Ammon's horn (tissue), 1 donor: ENCODE data around the gene CYP4F2.
"Not testable (repeated sequence)": the region's sequence is repeated elsewhere in the genome, so short reads cannot be mapped to it uniquely, and the experiment has no call there.

ENCODE experiments used
- DNase-seq: peaks from one replicate; pipeline ENCODE4 v3.0.0-alpha.2; 2016; ENCODE audit warnings: low spot score

Gene CYP4F2, protein sequence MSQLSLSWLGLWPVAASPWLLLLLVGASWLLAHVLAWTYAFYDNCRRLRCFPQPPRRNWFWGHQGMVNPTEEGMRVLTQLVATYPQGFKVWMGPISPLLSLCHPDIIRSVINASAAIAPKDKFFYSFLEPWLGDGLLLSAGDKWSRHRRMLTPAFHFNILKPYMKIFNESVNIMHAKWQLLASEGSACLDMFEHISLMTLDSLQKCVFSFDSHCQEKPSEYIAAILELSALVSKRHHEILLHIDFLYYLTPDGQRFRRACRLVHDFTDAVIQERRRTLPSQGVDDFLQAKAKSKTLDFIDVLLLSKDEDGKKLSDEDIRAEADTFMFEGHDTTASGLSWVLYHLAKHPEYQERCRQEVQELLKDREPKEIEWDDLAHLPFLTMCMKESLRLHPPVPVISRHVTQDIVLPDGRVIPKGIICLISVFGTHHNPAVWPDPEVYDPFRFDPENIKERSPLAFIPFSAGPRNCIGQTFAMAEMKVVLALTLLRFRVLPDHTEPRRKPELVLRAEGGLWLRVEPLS

GRCh38 chr19:15897738-15898276 is at the start of gene CYP4F2:
Gene CYP4F2 (minus strand): TSS chr19:15898074. CDS start chr19:15897611, 463 bp downstream.
- no peak for DNase-seq

- no peak for DNase-seq
Measured at GRCh38 chr19:15945301-15945700, 47.4 kb upstream of the CYP4F2 start.

- no peak for DNase-seq
Measured at GRCh38 chr19:15944401-15944800, 46.5 kb upstream of the CYP4F2 start.

DNA sequence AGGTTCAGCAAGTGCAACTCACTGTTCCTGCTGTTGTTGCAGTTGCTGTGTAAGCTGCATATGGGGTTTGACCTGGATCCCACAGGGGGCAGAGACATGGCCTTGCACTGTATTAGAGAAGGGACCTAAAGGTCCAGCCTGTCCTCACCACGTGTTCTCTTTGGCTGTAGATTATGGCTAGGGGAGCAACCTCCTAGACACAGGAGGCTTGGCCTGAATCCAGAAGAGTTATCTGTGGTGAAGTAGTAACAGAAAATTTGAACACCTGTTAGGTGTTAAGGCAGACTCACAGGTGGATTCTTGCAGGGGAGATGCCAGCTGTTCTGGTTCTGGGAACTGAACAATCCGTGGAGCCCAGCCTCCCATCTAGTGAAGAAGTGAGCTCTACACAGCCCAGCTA is 39.9 kb upstream of the CYP4F2 start:
- DNase-seq: no peak

GRCh38 chr19:15936950-15937349 is 39.1 kb upstream of the CYP4F2 start:
- no peak for DNase-seq

GRCh38 chr19:15936173-15936572 is 38.3 kb upstream of the CYP4F2 start:
- DNase-seq: no peak

DNA sequence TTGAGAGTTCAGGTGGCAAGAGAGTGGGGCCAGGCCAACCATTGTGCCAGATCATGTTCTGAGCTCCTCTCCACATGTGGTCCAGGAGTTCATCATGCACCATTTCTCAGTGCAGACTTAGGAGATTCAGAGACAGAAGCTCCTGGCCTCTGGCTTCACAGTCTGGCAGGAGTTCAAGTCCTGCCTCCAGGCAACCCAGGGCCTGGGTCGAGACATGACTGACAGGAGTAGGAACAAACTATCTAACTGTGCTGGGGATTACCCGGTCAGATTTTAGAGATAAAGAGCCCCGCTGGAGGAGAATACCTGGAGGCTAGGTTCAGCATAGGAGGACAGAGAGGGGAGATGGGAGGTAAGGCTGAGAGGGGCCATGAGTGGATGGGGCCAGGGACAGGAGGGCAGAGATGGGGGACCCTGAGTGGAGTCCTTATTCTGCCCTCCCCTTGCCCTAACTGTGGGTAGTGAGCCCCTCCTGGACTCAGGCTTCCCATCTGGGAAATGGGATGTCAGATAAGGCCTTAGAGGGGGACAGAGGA is 37.4 kb upstream of the CYP4F2 start:
- DNase-seq: no peak

DNA sequence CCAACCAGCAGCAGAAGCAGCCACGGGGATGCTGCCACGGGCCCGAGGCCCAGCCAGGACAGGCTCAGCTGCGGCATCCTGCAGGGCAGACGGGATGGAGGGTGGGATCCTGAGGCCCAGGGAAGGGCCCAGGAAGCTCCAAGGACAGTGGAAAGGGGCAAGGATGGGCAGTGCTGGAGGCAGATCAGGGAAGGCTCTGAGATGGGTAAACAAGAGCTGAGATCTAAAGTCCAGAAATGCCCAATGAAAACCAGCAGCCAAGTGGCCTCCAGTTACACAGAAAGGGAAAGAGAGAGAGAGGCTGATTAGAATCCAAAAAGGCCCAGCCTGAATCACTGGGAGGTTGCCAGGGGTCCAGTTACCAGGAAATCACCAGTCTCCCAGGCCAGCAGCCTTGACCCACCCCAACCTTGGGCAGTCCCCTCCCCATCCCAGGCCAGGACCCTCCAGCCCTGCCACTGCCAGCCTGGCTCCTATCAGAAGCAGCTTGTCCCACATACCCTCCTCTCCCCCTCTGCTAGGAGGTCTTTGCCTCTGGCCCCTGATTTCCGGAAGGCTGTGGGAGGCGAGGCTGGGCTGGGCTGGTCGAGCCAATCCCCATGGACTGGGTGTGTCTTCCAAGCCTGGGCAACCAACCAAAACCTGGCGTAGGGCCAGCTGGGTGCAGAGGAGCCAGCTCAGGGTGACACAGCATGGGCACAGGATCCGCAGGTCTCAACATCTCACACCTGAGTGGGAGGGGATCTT is 36.6 kb upstream of the CYP4F2 start, which contains the start of gene CYP4F11:
Gene CYP4F11 (minus strand): TSS at position 198 of the 747 bp plus-strand sequence. CDS start 121 bp downstream, at position 77.
- DNase-seq: peak; percentile 70

DNA sequence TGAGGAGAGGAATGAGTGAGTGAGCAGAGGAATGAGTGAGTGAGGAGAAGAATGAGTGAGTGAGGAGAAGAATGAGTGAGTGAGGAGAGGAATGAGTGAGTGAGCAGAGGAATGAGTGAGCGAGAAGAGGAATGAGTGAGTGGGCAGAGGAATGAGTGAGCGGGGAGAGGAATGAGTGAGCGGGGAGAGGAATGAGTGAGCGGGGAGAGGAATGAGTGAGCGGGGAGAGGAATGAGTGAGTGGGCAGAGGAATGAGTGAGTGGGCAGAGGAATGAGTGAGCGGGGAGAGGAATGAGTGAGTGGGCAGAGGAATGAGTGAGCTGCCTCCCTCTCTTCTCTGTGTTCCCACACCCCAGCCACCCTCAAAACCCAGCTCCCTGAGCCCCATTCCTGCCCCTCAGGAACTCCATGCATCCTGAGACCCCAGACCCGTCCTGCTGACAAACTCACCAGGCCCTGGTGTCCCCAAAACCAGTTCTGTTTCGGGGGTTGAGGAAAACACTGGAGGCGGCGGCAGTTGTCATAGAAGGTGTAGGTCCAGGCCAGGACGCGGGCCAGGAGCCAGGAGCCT is 36.0 kb upstream of the CYP4F2 start:
- DNase-seq: not testable (repeated sequence)

DNA sequence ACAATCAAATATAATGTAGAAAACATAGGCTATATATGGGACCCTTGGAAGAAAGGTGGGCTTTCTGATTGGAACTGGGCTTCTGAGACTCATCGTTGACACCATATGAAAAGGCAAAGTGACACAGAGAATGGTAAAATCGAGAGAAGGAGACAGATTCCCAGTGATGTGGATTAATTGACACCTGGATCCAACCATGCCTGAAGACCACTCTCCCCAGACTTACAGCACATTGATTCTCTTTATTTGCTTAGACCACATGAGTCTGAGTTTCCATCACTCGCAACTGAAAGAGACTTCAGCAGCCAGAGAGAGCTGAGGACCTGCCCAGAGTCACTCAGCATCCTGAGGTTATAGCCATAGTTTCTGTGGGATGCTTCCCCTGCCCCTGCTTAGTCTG is 30.4 kb upstream of the CYP4F2 start:
- no peak for DNase-seq

- DNase-seq: no peak
Measured at GRCh38 chr19:15926484-15926883, 28.6 kb upstream of the CYP4F2 start.

- no peak for DNase-seq
Measured at GRCh38 chr19:15923702-15924101, 25.8 kb upstream of the CYP4F2 start.

GRCh38 chr19:15922021-15922420 is 24.1 kb upstream of the CYP4F2 start:
- DNase-seq: no peak

DNA sequence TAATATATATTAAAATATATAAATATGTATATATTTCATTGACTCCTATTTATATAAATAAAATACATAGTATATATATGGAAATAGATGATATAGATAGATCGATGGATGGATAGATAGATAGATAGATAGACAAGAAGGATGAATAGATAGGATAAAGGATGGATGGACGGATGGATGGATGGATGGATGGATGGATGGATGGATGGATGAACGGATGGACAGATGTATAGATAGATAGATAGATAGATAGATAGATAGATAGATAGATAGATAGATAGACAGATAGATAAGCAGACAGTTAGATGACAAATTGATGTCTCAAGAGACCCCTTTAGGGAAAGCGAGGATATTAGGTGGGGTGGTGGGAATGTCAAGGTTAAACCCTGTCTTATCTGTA is 21.4 kb upstream of the CYP4F2 start:
- DNase-seq: no peak

DNA sequence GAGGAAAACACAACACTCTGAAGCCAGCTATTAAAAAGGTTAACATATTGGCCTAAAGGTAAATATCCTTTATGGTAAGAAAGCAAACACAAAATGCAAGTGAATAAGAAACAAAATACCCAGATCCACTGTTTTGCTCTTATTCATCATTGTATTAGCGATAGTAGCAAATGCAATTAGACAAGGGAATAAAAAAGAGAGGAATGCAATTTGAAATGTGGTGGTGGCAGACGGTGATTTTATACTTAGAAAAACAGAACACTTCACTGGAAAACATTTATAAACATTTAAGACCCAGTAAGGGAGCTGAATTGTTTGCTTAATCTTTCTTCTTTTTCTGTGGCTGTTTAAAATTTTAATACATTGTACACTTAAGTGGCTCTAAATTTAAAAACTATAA is 17.2 kb upstream of the CYP4F2 start:
- no peak for DNase-seq

GRCh38 chr19:15913830-15914229 is 16.0 kb upstream of the CYP4F2 start:
- DNase-seq: no peak

DNA sequence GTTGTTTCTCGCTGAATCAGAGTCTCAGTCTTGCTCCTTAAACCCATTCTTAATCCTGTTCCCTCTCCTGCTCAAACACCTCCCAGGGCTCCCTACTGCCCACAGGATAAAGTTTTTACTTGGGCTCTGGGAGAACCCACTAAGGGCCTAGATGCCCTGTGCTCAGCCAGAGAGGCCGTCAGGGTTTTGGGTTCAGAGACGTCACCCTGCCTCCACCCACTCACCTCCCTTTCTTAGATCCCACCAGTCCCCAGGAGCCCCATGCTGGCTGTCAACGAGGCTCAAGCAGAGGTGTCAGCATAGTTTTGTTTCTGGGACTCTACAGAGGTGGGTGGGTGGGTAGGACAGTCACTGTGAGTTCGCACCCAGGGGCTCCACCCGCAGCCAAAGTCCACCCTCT is 15.5 kb upstream of the CYP4F2 start:
- no peak for DNase-seq

DNA sequence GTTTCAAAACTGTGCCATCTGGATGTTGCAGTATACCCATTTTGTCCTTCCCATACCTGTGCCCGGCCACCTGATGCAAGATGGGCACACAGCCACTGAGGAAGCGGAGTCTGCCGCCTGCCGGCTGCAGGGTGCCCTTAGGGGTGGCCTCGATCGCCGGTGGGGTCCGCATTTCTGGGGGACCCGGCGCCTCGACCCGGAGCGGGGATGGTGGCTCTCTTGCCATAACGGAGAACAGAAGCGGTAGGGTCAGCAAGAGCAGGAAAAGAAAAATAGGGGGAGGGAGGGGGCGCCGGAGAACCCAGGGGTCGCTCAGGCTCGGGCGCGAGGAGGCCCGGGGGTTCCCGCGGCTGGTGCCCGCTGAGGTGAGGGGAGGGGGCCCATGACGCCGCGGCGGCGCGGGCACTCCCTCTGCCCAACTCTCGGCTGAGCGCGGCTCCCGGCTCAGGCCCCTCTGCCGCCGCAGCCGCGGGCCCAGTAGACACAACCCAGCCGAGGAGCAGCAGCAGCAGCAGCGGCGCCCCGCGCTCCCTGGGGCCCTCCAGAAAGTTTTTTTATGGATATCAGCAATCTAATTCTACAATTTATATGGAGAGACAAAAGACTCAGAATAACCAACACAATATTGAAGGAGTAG is 13.8 kb upstream of the CYP4F2 start:
- DNase-seq: no peak

- no peak for DNase-seq
Measured at GRCh38 chr19:15905026-15905425, 7.2 kb upstream of the CYP4F2 start.

- not testable (repeated sequence) for DNase-seq
Measured at GRCh38 chr19:15902898-15903297, 5.0 kb upstream of the CYP4F2 start.

- no peak for DNase-seq
Measured at GRCh38 chr19:15902254-15902653, 4.4 kb upstream of the CYP4F2 start.

DNA sequence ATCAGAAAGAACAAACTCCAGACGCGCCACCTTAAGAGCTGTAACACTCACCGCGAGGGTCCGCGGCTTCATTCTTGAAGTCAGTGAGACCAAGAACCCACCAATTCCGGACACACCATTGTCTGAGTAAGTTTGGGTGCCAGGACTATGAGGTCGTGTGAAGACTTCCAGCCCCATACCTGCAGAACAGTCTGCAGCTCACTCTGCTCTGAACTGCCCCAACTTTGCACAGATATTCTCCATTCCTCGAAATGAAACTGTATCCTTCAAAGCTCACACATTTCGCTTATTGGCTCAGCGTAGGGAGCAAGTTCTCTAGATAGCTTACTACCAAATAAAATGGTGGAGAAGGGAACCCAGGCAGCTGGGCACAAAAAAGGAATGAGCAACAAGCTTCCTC is 2.6 kb upstream of the CYP4F2 start:
- no peak for DNase-seq
